HG02759 (cell line): ENCODE results near the gene CLDN5.
"Not testable (repeated sequence)": the region's sequence is repeated elsewhere in the genome, so short reads cannot be mapped to it uniquely, and the experiment has no call there.

Experiments
- ATAC-seq: cut with Tn5 transposase; IDR thresholded peaks from one replicate; pipeline ENCODE4 v1.9.1; 2021; ENCODE audit warnings: mild to moderate bottlenecking, moderate library complexity; ENCODE audit not compliant: unreplicated experiment

CLDN5 gene

GRCh38 chr22:19548964-19549363, 24.8 kb upstream of the CLDN5 start:
- ATAC-seq: no peak

GRCh38 chr22:19548427-19548826, 24.2 kb upstream of the CLDN5 start:
- not testable (repeated sequence) for ATAC-seq

DNA sequence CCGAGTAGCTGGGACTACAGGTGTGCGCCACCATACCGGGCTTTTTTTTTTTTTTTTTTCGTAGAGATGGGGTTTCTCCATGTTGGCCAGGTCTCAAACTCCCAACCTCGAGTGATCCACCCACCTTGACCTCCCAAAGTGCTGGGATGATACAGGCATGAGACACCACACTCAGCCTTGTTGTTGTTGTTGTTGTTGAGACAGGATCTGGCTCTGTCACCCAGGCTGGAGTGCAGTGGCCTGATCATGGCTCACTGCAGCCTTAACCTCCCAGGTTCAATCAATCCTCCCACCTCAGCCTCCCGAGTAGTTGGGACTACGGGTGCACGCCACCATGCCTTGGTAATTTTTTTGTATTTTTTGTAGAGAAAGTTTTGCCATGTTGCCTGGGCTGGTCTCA, 23.4 kb upstream of the CLDN5 start:
- ATAC-seq: no peak

- ATAC-seq: no peak
These were observed 22.5 kb upstream of the CLDN5 start for GRCh38 chr22:19546680-19547079.

GRCh38 chr22:19545935-19546207, 21.7 kb upstream of the CLDN5 start:
- no peak for ATAC-seq

- no peak for ATAC-seq
These were observed 19.9 kb upstream of the CLDN5 start for GRCh38 chr22:19543970-19544708.

- ATAC-seq: no peak
These were observed 16.2 kb upstream of the CLDN5 start for GRCh38 chr22:19540394-19540793.

DNA sequence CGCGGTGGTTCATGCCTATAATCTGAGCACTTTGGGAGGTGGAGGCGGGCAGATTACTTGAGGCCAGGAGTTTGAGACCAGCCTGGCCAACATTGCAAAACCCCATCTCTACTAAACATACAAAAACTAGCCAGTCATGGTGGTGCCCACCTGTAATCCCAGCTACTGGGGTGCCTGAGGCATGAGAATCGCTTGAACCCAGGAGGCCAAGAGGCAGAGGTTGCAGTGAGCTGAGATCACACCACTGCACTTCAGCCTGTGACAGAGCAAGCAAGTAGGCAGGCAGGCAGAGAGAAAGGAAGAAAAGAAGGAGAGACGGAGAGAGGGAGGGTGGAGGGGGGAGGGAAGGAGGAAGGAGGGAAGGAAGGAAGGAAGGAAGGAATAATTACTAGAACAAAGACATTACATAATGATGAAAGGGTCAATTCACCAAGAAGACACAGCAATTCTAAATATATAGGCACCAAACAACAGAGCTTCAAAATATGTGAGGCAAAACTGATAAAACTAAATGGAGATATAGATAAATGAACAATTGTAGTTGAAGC, 13.8 kb upstream of the CLDN5 start:
- no peak for ATAC-seq

DNA sequence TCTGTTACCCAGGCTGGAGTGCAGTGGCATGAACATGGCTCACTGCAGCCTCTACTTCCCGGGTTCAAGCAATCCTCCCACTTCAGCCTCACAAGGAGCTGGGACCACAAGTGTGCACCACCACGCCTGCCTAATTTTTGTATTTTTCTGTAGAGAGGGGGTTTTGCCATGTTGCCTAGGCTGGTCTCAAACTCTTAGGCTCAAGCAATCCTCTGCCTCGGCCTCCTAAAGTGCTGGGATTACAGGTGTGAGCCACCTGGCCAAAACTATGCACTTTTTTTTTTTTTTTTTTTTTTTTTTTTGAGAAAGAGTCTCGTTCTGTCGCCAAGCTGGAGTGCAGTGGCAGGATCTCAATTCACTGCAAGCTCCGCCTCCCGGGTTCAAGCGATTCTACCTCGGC, 12.4 kb upstream of the CLDN5 start:
- no peak for ATAC-seq

DNA sequence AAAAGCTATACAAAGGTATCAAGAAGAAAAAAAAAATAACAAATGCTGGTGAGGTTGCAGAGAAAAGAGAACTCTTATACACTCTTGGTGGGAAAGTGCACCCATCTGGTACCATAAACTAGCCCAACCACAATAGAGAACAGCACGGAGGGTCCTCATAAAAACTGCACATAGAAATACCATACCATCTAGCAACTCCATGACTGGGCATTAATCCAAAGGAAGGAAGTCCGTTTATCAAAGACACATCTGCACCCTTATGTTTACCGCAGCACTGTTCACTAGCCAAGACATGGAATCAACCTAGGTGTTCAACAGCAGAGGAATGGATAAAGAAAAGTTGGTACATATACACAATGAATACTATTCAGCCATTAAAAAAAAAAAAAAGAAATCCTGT, 10.8 kb upstream of the CLDN5 start:
- ATAC-seq: no peak

DNA sequence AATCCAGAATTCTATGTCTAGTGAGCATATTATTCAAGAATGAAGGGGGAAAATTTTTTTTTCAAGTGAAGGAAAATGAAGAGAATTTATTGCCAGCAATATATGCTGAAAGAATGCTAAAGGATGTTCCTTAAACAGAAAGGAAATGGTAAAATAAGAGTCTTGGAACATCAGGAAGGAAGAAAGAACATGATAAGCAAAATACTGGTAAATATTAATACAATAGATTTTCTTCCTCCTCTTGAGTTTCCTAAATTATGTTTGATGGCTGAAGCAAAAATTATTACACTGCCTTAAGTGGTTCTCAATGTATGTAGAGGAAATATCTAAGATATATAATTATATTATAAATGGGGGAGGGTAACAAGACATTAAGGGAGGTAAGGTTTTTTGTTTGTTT, 9.6 kb upstream of the CLDN5 start:
- ATAC-seq: no peak

GRCh38 chr22:19533049-19533626, 8.9 kb upstream of the CLDN5 start:
- ATAC-seq: no peak

- not testable (repeated sequence) for ATAC-seq
These were observed 7.1 kb upstream of the CLDN5 start for GRCh38 chr22:19531327-19531726.

DNA sequence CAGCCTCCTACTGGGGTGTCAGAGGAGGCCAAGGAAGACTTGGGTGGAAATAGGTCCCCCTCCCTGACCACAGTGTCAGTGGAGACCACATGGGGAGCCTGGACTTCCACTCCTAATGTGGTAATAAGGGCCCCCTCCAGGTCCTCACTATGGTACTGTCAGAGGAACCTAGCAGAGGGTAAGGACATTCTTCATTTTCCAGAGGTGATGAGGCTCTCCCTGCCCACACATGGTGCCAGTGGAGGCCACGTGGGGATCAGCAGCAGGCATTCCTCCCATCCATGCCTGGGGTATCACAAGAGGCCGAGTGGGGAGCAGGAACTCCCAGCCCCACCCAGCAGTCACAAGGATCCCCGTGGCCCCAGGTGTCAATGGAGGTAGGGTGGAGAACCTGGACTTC, 6.5 kb upstream of the CLDN5 start:
- ATAC-seq: no peak

GRCh38 chr22:19529811-19530210, 5.6 kb upstream of the CLDN5 start:
- ATAC-seq: no peak

- ATAC-seq: no peak
These were observed 3.7 kb upstream of the CLDN5 start for GRCh38 chr22:19527861-19528417.

DNA sequence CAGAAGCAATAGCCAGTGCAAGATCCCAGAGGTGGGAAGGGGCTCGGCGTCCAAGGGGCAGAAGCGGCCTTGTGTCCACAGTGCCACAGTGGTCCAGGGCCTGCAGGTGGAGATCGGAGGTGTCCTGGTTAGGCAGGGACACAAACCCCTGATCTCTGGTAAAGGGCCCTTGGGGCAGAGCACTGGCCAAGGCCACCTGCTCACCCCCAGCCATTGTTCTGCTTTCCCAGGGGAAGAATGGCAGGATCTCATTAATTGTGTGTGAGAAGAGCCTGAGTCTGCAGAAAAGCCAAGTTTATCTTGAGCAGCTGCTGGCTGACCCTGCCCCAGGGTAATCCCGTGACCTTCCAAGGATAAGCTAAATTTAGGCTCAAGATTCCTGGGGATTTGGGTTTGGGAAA, 3.1 kb upstream of the CLDN5 start:
- no peak for ATAC-seq

DNA sequence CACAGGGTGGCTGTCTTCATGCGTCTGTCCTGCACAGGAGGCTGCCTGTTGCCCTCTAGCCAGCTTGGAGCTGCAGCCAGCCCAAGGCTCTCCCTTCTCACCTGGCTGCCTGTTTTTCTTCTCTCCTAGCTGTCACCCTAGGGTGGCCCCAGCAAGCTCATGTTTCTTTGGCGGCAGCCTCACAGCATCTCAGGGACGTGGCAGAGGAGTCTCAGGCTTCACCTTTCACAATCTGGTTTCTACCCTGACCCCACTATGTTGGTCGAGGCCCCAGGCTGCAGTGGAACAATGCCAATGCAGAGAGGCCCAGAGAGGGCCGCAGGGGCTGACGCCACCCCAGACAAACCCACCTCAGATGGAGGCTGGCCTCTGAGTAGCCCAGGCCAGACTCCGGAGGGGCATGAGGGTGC, 2.5 kb upstream of the CLDN5 start:
- ATAC-seq: no peak

DNA sequence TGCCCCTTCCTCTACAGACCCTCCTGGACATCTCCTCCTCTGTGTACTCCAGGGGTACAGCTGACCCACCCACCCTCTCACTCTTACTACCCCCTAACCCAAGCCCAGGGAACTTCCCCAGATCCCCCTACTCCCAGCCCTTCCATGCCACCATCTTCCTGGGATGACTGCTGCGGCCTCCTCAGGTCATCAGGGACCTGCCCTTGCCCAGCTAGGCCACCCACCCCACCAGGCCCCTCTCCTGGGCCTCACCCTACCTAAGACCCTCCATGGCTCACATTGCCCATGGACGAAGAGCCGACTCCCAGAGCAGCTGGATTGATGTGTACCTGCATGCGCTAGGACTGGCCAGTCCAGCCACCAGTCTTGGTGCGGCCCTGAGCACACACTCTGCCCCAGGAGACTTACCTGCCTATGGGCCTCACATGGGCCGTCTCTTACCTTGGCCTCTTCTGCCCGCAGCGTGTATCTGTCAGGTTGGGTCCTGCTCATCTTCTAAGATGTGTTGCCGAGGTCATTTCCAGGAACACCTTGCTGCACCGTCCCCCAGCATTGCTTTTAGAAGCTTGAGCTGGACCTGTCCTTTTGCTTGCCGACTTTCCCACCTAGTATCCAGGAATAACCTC, 2.0 kb upstream of the CLDN5 start:
- ATAC-seq: no peak

DNA sequence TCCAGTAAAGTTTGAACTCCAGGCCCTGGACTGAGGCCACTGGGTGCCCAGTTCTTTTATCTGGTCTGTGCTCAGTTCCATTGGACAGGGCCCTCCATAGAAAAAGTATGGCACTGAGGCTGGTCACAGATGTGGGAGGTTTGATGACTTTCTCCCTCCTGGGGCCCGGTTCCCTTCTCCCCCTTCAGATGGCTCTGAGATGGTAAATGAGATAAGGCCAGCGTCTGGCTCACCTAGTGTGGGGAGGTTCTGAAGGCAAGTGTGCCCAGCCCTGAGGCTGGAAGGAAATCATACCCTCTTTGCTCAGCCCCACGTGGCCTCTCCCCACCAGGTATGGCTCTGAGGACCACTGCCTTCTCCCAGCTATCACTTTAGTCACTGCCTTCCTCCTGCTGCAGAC, 1.5 kb upstream of the CLDN5 start:
- ATAC-seq: no peak

GRCh38 chr22:19525116-19525660, 978 bp upstream of the CLDN5 start:
- no peak for ATAC-seq
